GM18526 (cell line): ENCODE measurements around the gene SRSF3.

Experiments used
- POLR2A ChIP-seq: IDR thresholded peaks from 3 replicates; pipeline ENCODE4 v1.6.1; 2011; ENCODE audit not compliant: insufficient read length; ENCODE audit errors: extremely low read depth

SRSF3 gene

GRCh38 chr6:36649701-36650484, 55.7 kb downstream of the SRSF3 start:
- TF ChIP-seq POLR2A = no peak

- TF ChIP-seq POLR2A = no peak
Observed at GRCh38 chr6:36650848-36651478, 56.8 kb downstream of the SRSF3 start.

GRCh38 chr6:36651659-36652379, 57.7 kb downstream of the SRSF3 start:
- no peak for TF ChIP-seq POLR2A
